ENCODE results near the gene ROPN1L.
A peak's percentile ranks its signal among the peaks of the same experiment; 100 is the strongest.

ROPN1L gene

GRCh38 chr5:10448754-10449360, 7.2 kb downstream of the ROPN1L start:
- H3K4me3 ChIP-seq (replicated peaks; ENCODE audit: low read depth, low read length), result no peak overlapping the region
- TF ChIP-seq CTCF (IDR thresholded peaks at IDR 0.05; ENCODE audit: low read length, missing control alignments), result no peak
- DNase-seq (ENCODE audit: low read depth), result no peak

GRCh38 chr5:10451137-10451824, 9.6 kb downstream of the ROPN1L start:
- no peak for DNase-seq (ENCODE audit: low read depth)
- H3K4me3 ChIP-seq (replicated peaks; ENCODE audit: low read depth, low read length), result no peak overlapping the region
- TF ChIP-seq CTCF (IDR thresholded peaks at IDR 0.05; ENCODE audit: low read length, missing control alignments), result no peak

- DNase-seq (ENCODE audit: low read depth), result peak; percentile 94
- peak; percentile 87 for TF ChIP-seq CTCF (IDR thresholded peaks at IDR 0.05; ENCODE audit: low read length, missing control alignments)
- H3K4me3 ChIP-seq (replicated peaks; ENCODE audit: low read depth, low read length), result no peak overlapping the region
Measured at GRCh38 chr5:10452768-10453331, 11.2 kb downstream of the ROPN1L start.

GRCh38 chr5:10453545-10453944, 11.9 kb downstream of the ROPN1L start:
- DNase-seq (ENCODE audit: low read depth), result peak; percentile 45
- no peak overlapping the region for H3K4me3 ChIP-seq (replicated peaks; ENCODE audit: low read depth, low read length)
- no peak for TF ChIP-seq CTCF (IDR thresholded peaks at IDR 0.05; ENCODE audit: low read length, missing control alignments)

- DNase-seq (ENCODE audit: low read depth), result peak; percentile 48
- H3K4me3 ChIP-seq (replicated peaks; ENCODE audit: low read depth, low read length), result no peak overlapping the region
- TF ChIP-seq CTCF (IDR thresholded peaks at IDR 0.05; ENCODE audit: low read length, missing control alignments), result no peak
Measured at GRCh38 chr5:10454591-10455276, 13.1 kb downstream of the ROPN1L start.

- DNase-seq (ENCODE audit: low read depth), result no peak
- H3K4me3 ChIP-seq (replicated peaks; ENCODE audit: low read depth, low read length), result no peak overlapping the region
- no peak for TF ChIP-seq CTCF (IDR thresholded peaks at IDR 0.05; ENCODE audit: low read length, missing control alignments)
Measured at GRCh38 chr5:10455277-10455670, 13.6 kb downstream of the ROPN1L start.

All from fibroblast of pulmonary artery (primary cell).